HEK293 (cell line): Measurements from ENCODE around the gene ASB16.

Experiments used
- CTCF ChIP-seq: fragments of 450-650 bp; formaldehyde crosslinking; IDR thresholded peaks from 2 replicates; pipeline ENCODE4 v1.5.1; 2016; ENCODE audit warnings: missing biosample characterization, missing genetic modification characterization
- ZBTB10 ChIP-seq: fragments of 450-650 bp; formaldehyde crosslinking; IDR thresholded peaks from 2 replicates; pipeline ENCODE4 v1.5.1; 2016; ENCODE audit warnings: missing biosample characterization, missing genetic modification characterization
- ZFHX2 ChIP-seq: fragments of 450-650 bp; formaldehyde crosslinking; conservative IDR thresholded peaks from 2 replicates; pipeline ENCODE4 v1.5.1; 2016; ENCODE audit warnings: missing biosample characterization, missing genetic modification characterization
- ZFP3 ChIP-seq: fragments of 450-650 bp; formaldehyde crosslinking; IDR thresholded peaks from 2 replicates; pipeline ENCODE4 v1.5.1; 2016; ENCODE audit warnings: low read depth, missing biosample characterization, missing genetic modification characterization
- ZNF155 ChIP-seq: fragments of 450-650 bp; formaldehyde crosslinking; IDR thresholded peaks from 2 replicates; pipeline ENCODE4 v1.5.1; 2016; ENCODE audit warnings: missing biosample characterization, missing genetic modification characterization
- ZNF324 ChIP-seq: fragments of 450-650 bp; formaldehyde crosslinking; IDR thresholded peaks from 2 replicates; pipeline ENCODE4 v1.5.1; 2016; ENCODE audit warnings: missing biosample characterization, missing genetic modification characterization
- ZNF670 ChIP-seq: fragments of 450-650 bp; formaldehyde crosslinking; IDR thresholded peaks from 2 replicates; pipeline ENCODE4 v1.5.1; 2016; ENCODE audit warnings: missing biosample characterization, missing genetic modification characterization, low read depth

- no peak for TF ChIP-seq ZNF670 (tag by site-specific recombination)
- TF ChIP-seq ZNF324 (tag by site-specific recombination): peak; percentile 66; the same call in 1 of the 2 replicates
- peak; percentile 95 for TF ChIP-seq CTCF
- no peak for TF ChIP-seq ZFP3 (tag by site-specific recombination)
- peak; percentile 55; the same call in 1 of the 2 replicates for TF ChIP-seq ZBTB10 (tag by site-specific recombination)
- TF ChIP-seq ZFHX2 (tag by site-specific recombination): no peak
- TF ChIP-seq ZNF155 (tag by site-specific recombination): no peak
Observed at GRCh38 chr17:44123356-44124117, 47.0 kb upstream of the ASB16 start, which contains the start of gene HDAC5.
